ENCODE measurements around the gene PRDM16. TPM values are rescaled to one million over a fixed set of nuclear protein-coding genes. Genes with fewer than 3 reads are reported as not detected.

Gene PRDM16
- total RNA-seq, 1 experiment from 2014 or later, result 1.6 TPM

GRCh38 chr1:3262681-3263286 lies 193.8 kb downstream of the PRDM16 start:
- Mint-ChIP-seq H3K27ac (no peak overlapping the region), H3K9me3 (peaks cover 6% of the 10 kb centered on the region), H3K27me3 (ENCODE audit: low read depth) (no peaks in the 10 kb centered on the region), H3K4me3 (no peak overlapping the region), H3K36me3 (peaks cover 4% of the 10 kb centered on the region), H3K4me1 (no peaks in the 10 kb centered on the region; the same call in 1 of the 2 replicates)
- DNase-seq (ENCODE audit: low spot score) (no peak), ATAC-seq (no peak)
- ChIA-PET POLR2A (no interaction called here), CTCF (no interaction called here)
- no peak for TF ChIP-seq AR (CRISPR knock-in tag; IDR thresholded peaks at IDR 0.05)
- TF ChIP-seq SMAD3 (CRISPR knock-in tag; IDR thresholded peaks at IDR 0.05; ENCODE audit: borderline replicate concordance), result no peak
- no peak for TF ChIP-seq JAZF1 (CRISPR knock-in tag; IDR thresholded peaks at IDR 0.05)
- no peak for TF ChIP-seq KAT7 (CRISPR knock-in tag; IDR thresholded peaks at IDR 0.05; ENCODE audit: borderline replicate concordance)
- TF ChIP-seq MAX (CRISPR knock-in tag; IDR thresholded peaks at IDR 0.05), result no peak
- no peak for TF ChIP-seq ZNF121 (CRISPR knock-in tag; IDR thresholded peaks at IDR 0.05)
- no peak for TF ChIP-seq RORB (CRISPR knock-in tag; IDR thresholded peaks at IDR 0.05)
- TF ChIP-seq GTF2I (CRISPR knock-in tag; conservative IDR thresholded peaks at IDR 0.05), result no peak
- no peak for TF ChIP-seq CBFB (CRISPR knock-in tag; IDR thresholded peaks at IDR 0.05; ENCODE audit: low read depth)
- TF ChIP-seq HMGXB4 (CRISPR knock-in tag; IDR thresholded peaks at IDR 0.05), result no peak
- TF ChIP-seq ZNF416 (CRISPR knock-in tag; IDR thresholded peaks at IDR 0.05), result no peak
- no peak for TF ChIP-seq NR1H2 (CRISPR knock-in tag; IDR thresholded peaks at IDR 0.05)
- no peak for TF ChIP-seq ELF4 (CRISPR knock-in tag; IDR thresholded peaks at IDR 0.05; ENCODE audit: low read depth)

GRCh38 chr1:3263790-3264189 lies 194.8 kb downstream of the PRDM16 start:
- Mint-ChIP-seq H3K27me3 (ENCODE audit: low read depth) (no peaks in the 10 kb centered on the region), H3K9me3 (peaks cover 6% of the 10 kb centered on the region), H3K27ac (no peak overlapping the region), H3K36me3 (peaks cover 4% of the 10 kb centered on the region), H3K4me1 (no peaks in the 10 kb centered on the region; the same call in 1 of the 2 replicates), H3K4me3 (no peak overlapping the region)
- ChIA-PET POLR2A (interaction anchor here (0.6 kb wide), 1 partner anchor 106 kb away, joined by 5 read pairs; no protein-coding TSS in a partner anchor), CTCF (no interaction called here)
- DNase-seq (ENCODE audit: low spot score), result no peak
- ATAC-seq, result no peak
- TF ChIP-seq FOXJ3 (CRISPR knock-in tag; IDR thresholded peaks at IDR 0.05; ENCODE audit: borderline replicate concordance), result no peak
- no peak for TF ChIP-seq ZNF219 (CRISPR knock-in tag; IDR thresholded peaks at IDR 0.05; ENCODE audit: borderline replicate concordance)
- TF ChIP-seq SMAD3 (CRISPR knock-in tag; IDR thresholded peaks at IDR 0.05; ENCODE audit: borderline replicate concordance), result no peak
- TF ChIP-seq NFE2L1 (CRISPR knock-in tag; IDR thresholded peaks at IDR 0.05), result no peak
- no peak for TF ChIP-seq ZNF512 (CRISPR knock-in tag; IDR thresholded peaks at IDR 0.05; ENCODE audit: borderline replicate concordance)
- no peak for TF ChIP-seq PREB (CRISPR knock-in tag; IDR thresholded peaks at IDR 0.05; ENCODE audit: borderline replicate concordance)
- TF ChIP-seq PRDM15 (CRISPR knock-in tag; IDR thresholded peaks at IDR 0.05), result no peak
- no peak for TF ChIP-seq IRF1 (CRISPR knock-in tag; IDR thresholded peaks at IDR 0.05)
- no peak for TF ChIP-seq NR3C1 (CRISPR knock-in tag; conservative IDR thresholded peaks at IDR 0.05; ENCODE audit: low read depth)
